Caco-2 (cell line): Measurements from ENCODE around the gene PCIF1. TPM values are rescaled to one million over a fixed set of nuclear protein-coding genes. Genes with fewer than 3 reads are reported as not detected.

Source experiments
- BruUV-seq: library from RNA; stranded (reverse); fragments of 400-500 nt; replicated peaks from 2 replicates; lab custom pipeline; 2021; lab: Mats Ljungman, UMichigan
- CTCF ChIA-PET: fragments of 300-600 bp; sonication (Branson Sonifier 250); formaldehyde crosslinking; loops from one replicate; lab custom pipeline; 2022; ENCODE audit warnings: antibody characterized with exemption; lab: Charles Lee
- POLR2A ChIA-PET: fragments of 300-600 bp; sonication (Branson Sonifier 250); formaldehyde crosslinking; loops from one replicate; lab custom pipeline; 2022; ENCODE audit warnings: antibody characterized with exemption; lab: Charles Lee
- DNase-seq, 2 experiments: peaks; one replicate each; pipeline versions ENCODE4 v3.0.0 to v3.0.0-alpha.2; 2020 to 2022
- H3K27me3 ChIP-seq: replicated peaks from 2 replicates; pipeline ENCODE4 v1.6.0; 2011; ENCODE audit warnings: low read length; ENCODE audit not compliant: control insufficient read depth, insufficient read depth
- H3K36me3 ChIP-seq: 2 replicates; pipeline ENCODE4 v1.5.1; 2011; ENCODE audit warnings: low read length; ENCODE audit not compliant: control insufficient read depth, insufficient read depth
- H3K4me1 ChIP-seq: fragments of 250-450 bp; sonication (Bioruptor Pico); 2 replicates; pipeline ENCODE4 v1.5.1; 2020; ENCODE audit warnings: mild to moderate bottlenecking
- H3K4me3 ChIP-seq: 2 replicates; pipeline ENCODE4 v1.5.1; 2011; ENCODE audit warnings: low read depth, mild to moderate bottlenecking, control low read depth, low read length
- H3K9me3 ChIP-seq: fragments of 250-450 bp; sonication (Bioruptor Pico); 2 replicates; pipeline ENCODE4 v1.5.1; 2020; ENCODE audit warnings: mild to moderate bottlenecking, moderate library complexity
- H3K27ac Mint-ChIP-seq: one replicate; pipeline ENCODE4 v1.8.0; 2022; ENCODE audit warnings: mixed read lengths; ENCODE audit not compliant: unreplicated experiment
- H3K27me3 Mint-ChIP-seq: one replicate; pipeline ENCODE4 v1.8.0; 2022; ENCODE audit warnings: mixed read lengths; ENCODE audit not compliant: insufficient read depth, unreplicated experiment
- H3K36me3 Mint-ChIP-seq: one replicate; pipeline ENCODE4 v1.8.0; 2022; ENCODE audit warnings: mild to moderate bottlenecking, mixed read lengths; ENCODE audit not compliant: insufficient read depth, unreplicated experiment
- H3K4me1 Mint-ChIP-seq: one replicate; pipeline ENCODE4 v1.8.0; 2022; ENCODE audit warnings: low read depth, mixed read lengths; ENCODE audit not compliant: unreplicated experiment
- H3K4me3 Mint-ChIP-seq: one replicate; pipeline ENCODE4 v1.8.0; 2022; ENCODE audit warnings: mild to moderate bottlenecking, moderate library complexity, mixed read lengths; ENCODE audit not compliant: unreplicated experiment
- H3K9me3 Mint-ChIP-seq: one replicate; pipeline ENCODE4 v1.8.0; 2022; ENCODE audit warnings: mixed read lengths; ENCODE audit not compliant: unreplicated experiment
- intact Hi-C: fragments of 100-400 bp; cut with micrococcal nuclease; formaldehyde crosslinking; loops from one replicate; pipeline ENCODE4 v1.10.0; 2022; ENCODE audit not compliant: unreplicated experiment
- total RNA-seq: library from RNA; stranded (reverse); gene quantifications from 2 replicates; pipeline ENCODE4 v1.2.3, GENCODE V29; 2022
- TF ChIP-seq, protein P1 (sequence below), 2 experiments: fragments of 200-600 bp in 1 of 2; IDR thresholded peaks; 1 replicate in 1 of 2; 2 replicates in 1 of 2; pipeline versions ENCODE4 v1.5.1 to v1.8.0; 2011 to 2022; ENCODE audit warnings: antibody characterized with exemption in 1 of 2, control low read depth in 1 of 2, inconsistent platforms in 1 of 2, low read depth in 1 of 2, low read length in 1 of 2, mild to moderate bottlenecking in 1 of 2, moderate library complexity in 1 of 2; ENCODE audit not compliant: insufficient read depth in 1 of 2, severe bottlenecking in 1 of 2, unreplicated experiment in 1 of 2

The PCIF1 gene
- total RNA-seq, 1 experiment from 2014 or later, result 75.9 TPM

DNA sequence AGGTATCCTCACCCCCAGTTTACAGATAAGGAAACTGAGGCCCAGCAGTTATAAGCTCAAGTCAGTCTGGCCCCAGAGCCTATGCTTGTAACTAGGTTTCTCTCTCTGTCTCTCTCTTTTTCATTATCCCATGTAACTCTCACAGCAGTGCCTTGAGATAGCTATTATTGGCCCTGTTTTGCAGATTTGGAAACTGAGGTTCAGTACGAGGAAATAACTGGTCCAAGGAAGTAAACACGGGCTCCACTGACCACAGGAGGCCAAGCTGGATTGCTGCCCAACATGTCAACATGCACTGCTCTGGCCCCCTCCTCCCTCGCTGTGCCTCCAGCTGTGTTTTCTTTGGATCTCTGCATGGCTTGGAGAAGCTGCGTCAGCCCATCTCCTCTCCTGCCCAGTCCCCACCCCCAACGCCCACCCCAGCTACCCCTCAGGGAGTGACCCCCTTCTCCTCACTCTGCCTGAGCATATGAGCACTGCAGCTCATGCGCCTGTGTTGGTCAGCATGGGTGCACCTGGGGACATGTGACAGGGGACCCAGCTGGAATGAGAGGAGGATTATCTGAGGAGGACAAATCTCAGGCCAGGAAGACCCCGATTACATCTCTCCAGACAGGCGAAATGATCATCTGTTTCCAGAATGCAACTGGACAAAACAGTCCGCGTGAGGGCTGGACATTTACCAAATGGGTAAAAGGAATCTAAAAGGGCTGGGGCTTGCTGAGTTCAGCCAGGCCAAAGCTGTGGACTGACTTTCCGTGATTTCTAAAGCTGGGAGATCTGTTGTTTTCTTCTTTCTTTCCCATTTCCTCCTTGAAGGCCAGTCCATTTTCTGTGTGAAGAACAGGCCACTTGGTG is 14.7 kb upstream of the PCIF1 start:
- H3K9me3 Mint-ChIP-seq, result no peaks in the 10 kb centered on the region
- ChIA-PET POLR2A (interaction anchor here (1.1 to 2.4 kb wide), 3 partner anchors 10 to 38 kb away, joined by 3 to 17 read pairs (median 4); partner anchors contain the start of gene PCIF1), CTCF (interaction anchor here (0.5 to 1.6 kb wide), 5 partner anchors 10 to 133 kb away, joined by 3 to 6 read pairs (median 3); no protein-coding TSS in a partner anchor)
- no peaks in the 10 kb centered on the region for H3K9me3 ChIP-seq
- TF ChIP-seq, protein P1, sequence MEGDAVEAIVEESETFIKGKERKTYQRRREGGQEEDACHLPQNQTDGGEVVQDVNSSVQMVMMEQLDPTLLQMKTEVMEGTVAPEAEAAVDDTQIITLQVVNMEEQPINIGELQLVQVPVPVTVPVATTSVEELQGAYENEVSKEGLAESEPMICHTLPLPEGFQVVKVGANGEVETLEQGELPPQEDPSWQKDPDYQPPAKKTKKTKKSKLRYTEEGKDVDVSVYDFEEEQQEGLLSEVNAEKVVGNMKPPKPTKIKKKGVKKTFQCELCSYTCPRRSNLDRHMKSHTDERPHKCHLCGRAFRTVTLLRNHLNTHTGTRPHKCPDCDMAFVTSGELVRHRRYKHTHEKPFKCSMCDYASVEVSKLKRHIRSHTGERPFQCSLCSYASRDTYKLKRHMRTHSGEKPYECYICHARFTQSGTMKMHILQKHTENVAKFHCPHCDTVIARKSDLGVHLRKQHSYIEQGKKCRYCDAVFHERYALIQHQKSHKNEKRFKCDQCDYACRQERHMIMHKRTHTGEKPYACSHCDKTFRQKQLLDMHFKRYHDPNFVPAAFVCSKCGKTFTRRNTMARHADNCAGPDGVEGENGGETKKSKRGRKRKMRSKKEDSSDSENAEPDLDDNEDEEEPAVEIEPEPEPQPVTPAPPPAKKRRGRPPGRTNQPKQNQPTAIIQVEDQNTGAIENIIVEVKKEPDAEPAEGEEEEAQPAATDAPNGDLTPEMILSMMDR (IDR thresholded peaks at IDR 0.05; ENCODE audit: insufficient read depth in 1 of 2, low read depth in 1 of 2, low read length in 1 of 2, severe bottlenecking in 1 of 2, unreplicated experiment in 1 of 2), result no peak
- peaks cover 24% of the 10 kb centered on the region for H3K4me1 ChIP-seq
- H3K36me3 ChIP-seq, result no peaks in the 10 kb centered on the region
- H3K27me3 ChIP-seq, result no peaks in the 10 kb centered on the region
- no peak for DNase-seq
- H3K27me3 Mint-ChIP-seq, result no peaks in the 10 kb centered on the region
- intact Hi-C loops, result no loop called here
- peaks cover 7% of the 10 kb centered on the region for H3K4me1 Mint-ChIP-seq
- no peak overlapping the region for H3K4me3 ChIP-seq
- BruUV-seq, result no TSS peak
- no peaks in the 10 kb centered on the region for H3K36me3 Mint-ChIP-seq
- no peak overlapping the region for H3K27ac Mint-ChIP-seq
- no peak overlapping the region for H3K4me3 Mint-ChIP-seq

DNA sequence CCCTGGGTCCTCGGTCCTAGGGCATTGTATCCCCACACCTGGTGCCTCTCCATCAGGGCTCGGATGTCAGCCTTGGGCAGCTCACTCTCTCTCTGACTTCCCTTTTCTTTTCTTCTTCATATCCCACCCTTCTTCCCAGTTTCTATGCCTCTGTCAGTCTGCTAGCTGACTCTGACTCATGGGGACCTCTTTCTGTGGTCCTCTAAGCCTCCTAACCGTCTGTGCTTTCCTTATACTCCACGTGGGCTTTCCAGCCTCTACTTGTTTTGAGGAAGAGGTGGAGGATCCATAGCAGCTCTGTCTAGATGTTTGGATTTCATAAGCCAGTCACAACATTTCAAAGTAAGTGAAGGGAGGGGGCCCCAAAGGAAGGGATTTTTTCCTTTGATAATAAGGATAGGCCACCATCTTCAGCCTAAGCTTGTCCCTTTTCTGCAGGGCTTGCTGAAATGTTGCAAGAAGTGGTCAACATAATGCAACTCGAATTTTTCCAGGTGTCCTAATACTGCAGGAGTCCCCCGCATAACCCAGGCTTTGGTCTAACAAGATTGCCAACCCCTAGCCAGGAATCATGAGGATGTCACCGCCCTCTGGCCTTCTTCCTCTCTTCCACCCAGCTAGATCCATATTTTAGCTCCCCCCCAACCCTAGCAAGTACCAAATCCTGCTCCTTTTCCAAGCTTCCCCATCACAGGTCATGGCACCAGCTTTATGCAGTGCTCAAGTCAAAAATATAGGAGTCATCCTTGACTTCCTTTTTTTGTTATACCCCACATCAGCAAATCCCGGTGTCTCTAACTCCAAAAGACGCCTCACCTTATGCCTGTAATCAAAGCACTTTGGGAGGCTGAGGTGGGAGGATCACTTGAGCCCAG is 13.8 kb upstream of the PCIF1 start:
- H3K27ac Mint-ChIP-seq, result no peak overlapping the region
- no peaks in the 10 kb centered on the region for H3K36me3 Mint-ChIP-seq
- Histone ChIP-seq H3K36me3 (no peaks in the 10 kb centered on the region), H3K9me3 (no peaks in the 10 kb centered on the region), H3K4me1 (peaks cover 24% of the 10 kb centered on the region), H3K4me3 (no peak overlapping the region), H3K27me3 (no peaks in the 10 kb centered on the region)
- no peak for DNase-seq
- intact Hi-C loops, result no loop called here
- H3K27me3 Mint-ChIP-seq, result no peaks in the 10 kb centered on the region
- H3K4me1 Mint-ChIP-seq, result peaks cover 7% of the 10 kb centered on the region
- H3K9me3 Mint-ChIP-seq, result no peaks in the 10 kb centered on the region
- no peak overlapping the region for H3K4me3 Mint-ChIP-seq
- POLR2A ChIA-PET, result interaction anchor here (1.1 to 2.4 kb wide), 2 partner anchors 14 to 39 kb away, joined by 3 to 17 read pairs; partner anchors contain the start of gene PCIF1
- CTCF ChIA-PET, result interaction anchor here (0.5 to 1.6 kb wide), 7 partner anchors 11 to 848 kb away, joined by 3 to 6 read pairs (median 3); partner anchors contain the start of genes CTSA and NEURL2
- TF ChIP-seq, protein P1 (IDR thresholded peaks at IDR 0.05; ENCODE audit: insufficient read depth in 1 of 2, low read depth in 1 of 2, low read length in 1 of 2, severe bottlenecking in 1 of 2, unreplicated experiment in 1 of 2), result no peak
- no TSS peak for BruUV-seq
